NCI-H2196 (cell line): ENCODE results near the gene PSMD3.

Source experiments
- DNase-seq: peaks from one replicate; lab custom pipeline; 2025; ENCODE audit not compliant: unreplicated experiment; lab: John Stamatoyannopoulos, UW

The PSMD3 gene

GRCh38 chr17:39955726-39956225, 24.8 kb upstream of the PSMD3 start:
- DNase-seq: no peak

- no peak for DNase-seq
These were observed 20.0 kb upstream of the PSMD3 start for GRCh38 chr17:39960524-39961041.

GRCh38 chr17:39962642-39963220, 17.9 kb upstream of the PSMD3 start, which contains the start of gene GSDMA:
Gene GSDMA, plus strand, starts transcription at chr17:39963004. Its CDS starts 2,684 bp downstream, at chr17:39965688.
- DNase-seq: peak; percentile 16

GRCh38 chr17:39963829-39964228, 16.8 kb upstream of the PSMD3 start:
- peak; percentile 11 for DNase-seq

GRCh38 chr17:39965017-39965699, 15.4 kb upstream of the PSMD3 start:
- DNase-seq: no peak

- no peak for DNase-seq
These were observed 13.8 kb upstream of the PSMD3 start for GRCh38 chr17:39966771-39967170.

- DNase-seq: no peak
These were observed 11.8 kb upstream of the PSMD3 start for GRCh38 chr17:39968761-39969160.

GRCh38 chr17:39969375-39969774, 11.2 kb upstream of the PSMD3 start:
- no peak for DNase-seq

- no peak for DNase-seq
These were observed 10.4 kb upstream of the PSMD3 start for GRCh38 chr17:39970157-39970692.

- no peak for DNase-seq
These were observed 9.5 kb upstream of the PSMD3 start for GRCh38 chr17:39971076-39971603.

GRCh38 chr17:39972271-39972670, 8.3 kb upstream of the PSMD3 start:
- no peak for DNase-seq

GRCh38 chr17:39973496-39973895, 7.1 kb upstream of the PSMD3 start:
- DNase-seq: no peak

- no peak for DNase-seq
These were observed 6.2 kb upstream of the PSMD3 start for GRCh38 chr17:39974433-39974832.

GRCh38 chr17:39975801-39976200, 4.8 kb upstream of the PSMD3 start:
- no peak for DNase-seq

GRCh38 chr17:39979016-39979670, 1.5 kb upstream of the PSMD3 start:
- no peak for DNase-seq

GRCh38 chr17:39979893-39980350, 685 bp upstream of the PSMD3 start:
- no peak for DNase-seq

- no peak for DNase-seq
These were observed 667 bp downstream of the PSMD3 start for GRCh38 chr17:39981207-39981741.

GRCh38 chr17:39981766-39982375, 1.3 kb downstream of the PSMD3 start:
- no peak for DNase-seq

- no peak for DNase-seq
These were observed 7.7 kb downstream of the PSMD3 start for GRCh38 chr17:39988206-39988810.

- DNase-seq: no peak
These were observed 13.8 kb downstream of the PSMD3 start for GRCh38 chr17:39994448-39994847.
